Stromal cell of bone marrow (primary cell): ENCODE data around the gene CRPPA.

Experiments used
- DNase-seq: peaks from one replicate; pipeline ENCODE4 v3.0.0-alpha.2; 2012; ENCODE audit warnings: low read depth

The CRPPA gene

DNA sequence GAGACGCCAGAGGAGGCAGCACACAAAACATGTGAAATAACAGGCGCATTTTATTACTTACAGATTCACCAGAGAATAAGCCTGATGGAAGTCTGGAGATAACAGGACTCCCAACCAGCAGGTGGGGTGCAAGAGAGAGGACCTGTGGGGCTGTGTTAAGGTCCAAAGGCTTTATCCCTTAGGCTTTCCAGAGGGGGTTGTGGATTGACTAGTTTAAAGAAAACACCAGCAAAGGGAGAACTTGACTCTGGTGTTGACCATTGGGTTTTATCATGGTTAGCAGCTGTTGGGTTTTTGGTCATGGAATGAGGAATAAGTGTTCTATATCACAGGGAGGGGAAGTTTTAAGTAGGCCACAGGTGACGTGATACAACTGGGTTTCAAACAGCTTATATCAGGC, 1.6 kb upstream of the CRPPA start:
- DNase-seq = no peak

- no peak for DNase-seq
Observed at GRCh38 chr7:16422103-16422435, 731 bp upstream of the CRPPA start.

- peak; percentile 73 for DNase-seq
Observed at GRCh38 chr7:16420649-16421332, 547 bp downstream of the CRPPA start.

DNA sequence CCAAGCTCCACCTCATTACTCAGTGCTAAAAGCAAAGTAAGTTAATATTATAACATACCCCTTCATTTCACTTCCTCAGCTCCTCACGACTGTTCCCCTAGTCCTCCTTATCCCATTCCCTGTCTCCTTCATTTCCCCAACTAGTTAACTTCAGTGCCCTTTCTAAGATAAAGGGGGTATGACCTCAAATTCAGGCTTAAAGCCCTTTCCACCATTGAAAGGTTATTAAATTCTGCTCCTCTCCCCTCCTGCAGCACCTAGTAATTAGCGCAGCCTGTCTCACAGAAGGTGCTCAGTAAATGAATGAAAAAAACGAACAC, 1.0 kb downstream of the CRPPA start:
- no peak for DNase-seq

DNA sequence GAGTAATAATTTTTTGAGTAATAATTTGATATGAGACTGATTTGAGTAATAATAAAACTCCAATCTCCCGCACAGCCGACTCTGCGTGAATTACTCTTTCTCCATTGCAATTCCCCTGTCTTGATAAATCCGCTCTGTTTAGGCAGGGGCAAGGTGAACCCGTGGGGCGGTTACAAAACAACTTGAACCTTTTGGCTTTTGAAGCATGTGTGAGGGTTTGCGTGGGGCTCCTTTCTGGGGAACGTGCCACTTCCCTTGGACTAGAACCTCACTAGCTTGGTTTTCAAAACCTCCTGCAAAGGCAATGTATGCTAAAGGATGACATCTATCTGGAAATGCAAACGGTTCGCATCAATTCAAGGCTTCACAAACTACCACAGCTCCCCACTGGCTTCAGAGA, 1.5 kb downstream of the CRPPA start:
- no peak for DNase-seq

DNA sequence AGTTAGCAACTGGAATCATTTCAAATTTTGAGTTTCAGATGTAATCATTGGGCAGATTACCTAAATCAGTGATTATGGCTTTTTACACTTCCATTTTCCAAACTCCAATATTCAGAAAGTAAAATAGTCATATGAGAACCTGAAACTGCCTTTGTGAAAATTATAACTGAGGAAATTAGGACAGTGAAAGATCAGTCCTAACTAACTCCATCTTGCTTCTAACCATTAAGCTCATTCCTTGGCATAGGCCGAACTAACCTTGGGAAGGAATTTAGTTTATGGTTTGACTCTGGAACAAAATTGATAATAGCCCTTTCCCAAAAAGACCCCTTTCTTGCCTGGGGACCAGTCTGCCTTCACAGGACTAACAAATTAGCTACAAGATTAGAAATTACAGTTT, 2.2 kb downstream of the CRPPA start:
- no peak for DNase-seq

GRCh38 chr7:16417906-16418305, 3.4 kb downstream of the CRPPA start:
- no peak for DNase-seq

DNA sequence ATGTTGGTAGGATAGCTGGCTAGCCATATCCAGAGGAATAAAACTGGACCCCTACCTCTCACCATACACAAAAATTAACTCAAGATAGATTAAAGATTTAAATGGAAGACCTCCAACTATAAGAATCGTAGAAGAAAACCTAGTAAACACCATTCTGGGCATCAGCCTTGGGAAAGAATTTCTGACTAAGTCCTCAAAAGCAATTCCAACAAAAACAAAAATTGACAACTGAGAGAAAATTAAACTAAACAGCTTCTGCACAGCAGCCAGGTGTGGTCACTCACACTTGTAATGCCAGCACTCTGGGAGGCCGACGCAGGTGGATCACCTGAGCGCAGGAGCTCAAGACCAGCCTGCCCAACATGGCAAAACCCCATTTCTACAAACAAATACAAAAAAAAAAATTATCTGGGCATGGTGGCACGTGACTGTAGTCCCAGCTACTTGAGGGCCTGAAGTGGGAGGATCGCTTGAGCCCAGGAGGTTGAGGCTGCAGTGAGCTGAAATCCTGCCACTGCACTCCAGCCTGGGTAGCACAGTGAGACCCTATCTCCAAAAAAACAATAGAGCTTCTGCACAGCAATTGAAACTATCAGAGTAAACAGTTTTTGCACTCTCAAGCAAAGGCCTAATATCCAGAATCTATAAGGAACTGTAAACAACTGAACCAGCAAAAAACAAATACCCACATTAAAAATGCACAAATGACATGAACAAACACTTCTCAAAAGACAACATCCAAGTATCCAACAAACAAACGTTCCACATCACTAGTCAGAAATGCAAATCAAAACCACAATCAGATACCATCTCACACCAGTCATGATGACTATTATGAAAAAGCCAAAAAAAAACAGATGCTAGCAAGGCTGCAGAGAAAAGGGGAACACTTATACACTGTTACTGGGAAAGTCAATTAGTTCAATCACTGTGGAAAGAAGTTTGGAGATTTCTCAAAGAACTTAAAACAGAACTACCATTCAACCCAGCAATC, 4.8 kb downstream of the CRPPA start:
- DNase-seq = peak; percentile 45

DNA sequence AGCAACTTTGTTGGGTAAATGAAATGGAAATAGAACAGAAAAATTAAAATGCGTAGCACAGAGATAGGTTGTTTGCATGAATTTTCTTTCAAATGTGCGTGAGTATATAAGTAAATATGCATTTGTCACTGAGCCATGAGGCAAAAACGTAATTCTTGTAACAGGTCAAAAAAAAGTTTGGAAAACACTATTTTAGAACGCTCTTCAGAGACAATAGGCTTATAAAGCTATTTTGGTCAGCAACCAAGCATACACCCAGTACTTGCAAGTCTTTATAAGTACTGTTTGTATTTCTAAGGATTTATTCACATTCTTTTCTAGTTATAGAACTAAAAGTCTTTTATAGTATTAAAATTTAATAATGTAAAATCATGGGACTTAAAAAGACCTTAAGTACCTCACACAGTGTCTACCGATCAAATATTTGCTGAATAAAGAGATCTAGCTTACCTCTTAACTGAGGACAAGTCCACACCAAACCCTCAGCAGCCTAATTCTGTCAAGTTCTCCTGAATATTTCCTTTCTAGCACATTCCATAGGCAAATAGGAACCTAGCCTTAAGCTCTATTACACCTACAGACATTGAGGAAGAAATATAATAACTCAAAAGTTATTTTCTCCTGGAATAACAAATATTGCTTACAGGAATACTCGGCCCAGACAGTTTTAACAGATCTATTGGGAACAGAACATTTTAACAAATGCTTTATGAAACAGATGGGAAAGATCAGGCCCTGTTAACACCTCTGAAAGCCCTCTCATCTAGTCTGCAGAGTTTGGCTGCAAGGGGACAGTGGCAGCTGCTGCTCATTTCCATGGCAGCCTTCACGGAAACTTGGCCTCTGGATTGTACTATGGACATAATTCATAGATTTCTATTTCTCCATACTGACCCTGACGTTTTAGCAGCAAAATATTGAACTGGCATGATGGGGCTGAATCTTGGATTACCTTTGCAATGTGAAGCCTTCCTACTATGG, 8.8 kb downstream of the CRPPA start:
- DNase-seq = no peak

GRCh38 chr7:16411391-16411790, 9.9 kb downstream of the CRPPA start:
- no peak for DNase-seq

- DNase-seq = no peak
Observed at GRCh38 chr7:16409777-16410176, 11.6 kb downstream of the CRPPA start.

DNA sequence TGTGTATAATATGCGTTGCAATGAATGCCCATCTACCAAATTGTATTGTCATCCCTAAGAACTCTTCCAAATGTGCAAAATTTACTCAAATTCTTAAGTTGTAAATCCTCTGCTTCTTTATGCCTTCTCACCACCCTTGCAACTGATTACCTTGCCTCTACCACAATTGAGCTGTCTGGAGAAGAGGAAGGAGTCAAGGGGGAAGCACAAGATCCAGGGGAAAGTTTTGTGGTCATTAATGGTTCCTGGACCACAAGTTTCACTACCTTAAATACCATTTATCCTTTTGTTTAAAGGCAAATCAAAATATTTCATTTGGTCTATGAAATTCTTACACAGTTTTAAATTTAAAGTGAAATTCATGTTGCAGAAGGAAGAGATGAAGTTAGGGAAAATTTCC, 16.7 kb downstream of the CRPPA start:
- DNase-seq = no peak

DNA sequence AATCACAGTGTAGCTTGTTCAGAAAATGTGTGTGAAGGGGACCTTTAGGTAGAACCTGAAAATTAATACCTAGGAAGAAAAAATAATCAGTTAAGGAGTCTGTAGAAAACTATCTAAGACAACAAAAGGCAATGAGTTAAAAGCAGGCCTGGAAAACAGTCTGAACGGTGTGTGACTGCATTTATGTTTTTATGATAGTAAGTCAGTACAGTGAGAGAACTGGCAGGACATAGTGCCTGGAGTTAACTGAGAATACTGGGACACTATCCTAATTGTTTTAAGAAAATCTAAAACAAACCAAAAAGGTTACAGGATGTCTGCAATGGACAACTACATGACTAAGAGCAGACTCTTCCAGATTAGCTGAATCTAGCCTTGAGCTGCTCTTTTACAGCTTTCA, 17.9 kb downstream of the CRPPA start:
- no peak for DNase-seq

- DNase-seq = no peak
Observed at GRCh38 chr7:16402940-16403339, 18.4 kb downstream of the CRPPA start.

- DNase-seq = no peak
Observed at GRCh38 chr7:16402091-16402490, 19.2 kb downstream of the CRPPA start.

- DNase-seq = no peak
Observed at GRCh38 chr7:16400893-16401275, 20.5 kb downstream of the CRPPA start.

DNA sequence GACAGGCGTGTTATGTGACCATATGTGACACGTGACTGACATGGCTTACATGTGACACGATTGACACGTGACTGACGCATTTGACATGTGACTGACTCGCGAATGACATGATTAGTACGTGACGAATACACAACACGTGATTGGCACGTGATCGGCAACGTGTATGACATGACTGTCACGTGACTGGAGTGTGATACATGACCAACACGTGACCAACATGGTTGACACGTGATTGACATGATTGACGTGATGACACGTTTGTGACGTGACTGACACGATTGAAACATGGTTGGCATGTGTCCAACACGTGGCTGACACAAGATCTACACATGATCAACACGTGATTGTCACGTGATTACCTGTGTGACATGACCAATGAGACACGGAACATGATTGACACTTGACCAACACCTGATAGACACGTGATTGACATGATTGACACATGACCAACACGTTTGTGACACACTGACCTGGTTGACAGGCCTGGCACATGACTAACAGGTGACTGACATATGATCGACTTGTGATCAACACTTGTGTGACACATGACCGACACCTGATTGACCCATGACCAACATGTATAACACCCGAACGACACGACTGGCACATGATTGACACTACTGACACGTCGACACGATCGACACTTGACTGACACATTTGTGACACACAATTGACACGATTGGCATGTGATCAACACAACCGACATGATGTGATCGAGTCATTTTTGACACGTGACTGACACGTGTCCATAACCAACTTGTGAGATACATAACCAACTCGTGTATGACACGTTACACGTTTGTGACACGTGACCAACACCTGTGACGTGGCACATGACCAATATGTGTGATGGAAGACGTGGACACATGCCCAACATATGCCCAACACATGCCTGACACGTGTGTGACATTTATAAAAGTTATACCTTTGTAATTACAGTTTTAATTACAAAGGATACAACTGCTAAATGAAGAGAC, 21.1 kb downstream of the CRPPA start:
- DNase-seq = no peak

- no peak for DNase-seq
Observed at GRCh38 chr7:16399265-16399831, 22.0 kb downstream of the CRPPA start.

- no peak for DNase-seq
Observed at GRCh38 chr7:16398146-16399017, 23.0 kb downstream of the CRPPA start.
